Motor neuron (in vitro differentiated cells): ENCODE measurements around the gene ASTN1. TPM values are rescaled to one million over a fixed set of nuclear protein-coding genes. Genes with fewer than 3 reads are reported as not detected.

ENCODE experiments used
- ATAC-seq, 8 experiments: fragments of 200-7000 bp; cut with Tn5 transposase; replicated peaks in 6 of 8; 2 replicates each; pipeline ENCODE4 v1.8.0; 2021; ENCODE audit warnings: mild to moderate bottlenecking in 8 of 8, moderate library complexity in 8 of 8
- H3K27ac ChIP-seq, 2 donors: fragments of 250-450 bp; sonication (Bioruptor Pico); 2 replicates each; pipeline ENCODE4 v1.9.0; 2021; ENCODE audit warnings: antibody characterized with exemption in 2 of 2, mild to moderate bottlenecking in 2 of 2, moderate library complexity in 1 of 2
- H3K4me1 ChIP-seq, 2 donors: fragments of 250-450 bp; sonication (Bioruptor Pico); replicated peaks in 1 of 2; 2 replicates each; pipeline ENCODE4 v1.6.1; 2021; ENCODE audit warnings: antibody characterized with exemption in 2 of 2, mild to moderate bottlenecking in 2 of 2, moderate library complexity in 1 of 2
- H3K4me3 ChIP-seq, 5 donors: fragments of 250-450 bp; sonication (Bioruptor Pico); 2 replicates each; pipeline ENCODE4 v1.9.0; 2021; ENCODE audit warnings: antibody characterized with exemption in 5 of 5, mild to moderate bottlenecking in 5 of 5, moderate library complexity in 4 of 5
- whole genome bisulfite sequencing, 10 experiments: fragments of 450-650 bp; shearing (Covaris generic); methylation state at CpG; one replicate each; pipeline ENCODE4 v1.0.0; 2022; 5-methylcytosine and 5-hydroxymethylcytosine counted together
- in situ Hi-C, 9 experiments: fragments of 400-800 bp; cut with MboI; loops; one replicate each; pipeline ENCODE4 v1.15.0; 2021; ENCODE audit warnings: low sequenced_read_pairs in 9 of 9, low pct_unique_long_range_greater_than_20kb in 2 of 9; ENCODE audit not compliant: unreplicated experiment in 9 of 9
- total RNA-seq, 8 experiments: library from RNA; unstranded; fragments of 300-600 nt; gene quantifications; 2 replicates each; pipeline versions ENCODE4 v1.2.3 to v1.2.4, GENCODE V29; 2022

ASTN1 gene
- total RNA-seq, 8 experiments from 2014 or later = 0.10 to 89.1 (median 37.5) TPM

DNA sequence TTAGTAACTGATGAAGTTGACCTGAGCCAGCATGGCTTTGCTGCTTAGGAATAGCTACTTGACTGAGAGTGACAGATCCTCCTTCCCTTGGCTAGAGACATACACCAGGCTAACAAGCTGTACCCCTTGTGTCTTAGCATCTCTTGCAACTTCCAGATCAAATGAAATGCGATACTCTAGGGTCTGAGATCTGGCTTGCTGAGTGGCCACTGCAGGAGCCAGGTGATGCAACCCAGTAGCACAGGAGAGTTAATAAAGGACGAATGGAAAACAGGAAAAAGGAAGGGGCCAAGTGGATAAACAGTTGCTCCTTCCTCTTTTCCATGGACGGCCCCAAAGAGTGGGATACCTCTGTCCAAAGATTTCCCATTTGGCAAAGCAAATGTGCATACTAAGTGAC lies 38.2 kb downstream of the ASTN1 start:
- H3K4me1 ChIP-seq = peaks cover 0 to 7% of the 10 kb centered on the region in 2 donors
- ATAC-seq = no peak
- WGBS, 10 experiments = 0 to 96% (median 70%) methylated on average over 1 to 3 of the region's 3 CpGs
- H3K27ac ChIP-seq = no peak overlapping the region
- in situ Hi-C loops = no loop called here
- no peak overlapping the region for H3K4me3 ChIP-seq

DNA sequence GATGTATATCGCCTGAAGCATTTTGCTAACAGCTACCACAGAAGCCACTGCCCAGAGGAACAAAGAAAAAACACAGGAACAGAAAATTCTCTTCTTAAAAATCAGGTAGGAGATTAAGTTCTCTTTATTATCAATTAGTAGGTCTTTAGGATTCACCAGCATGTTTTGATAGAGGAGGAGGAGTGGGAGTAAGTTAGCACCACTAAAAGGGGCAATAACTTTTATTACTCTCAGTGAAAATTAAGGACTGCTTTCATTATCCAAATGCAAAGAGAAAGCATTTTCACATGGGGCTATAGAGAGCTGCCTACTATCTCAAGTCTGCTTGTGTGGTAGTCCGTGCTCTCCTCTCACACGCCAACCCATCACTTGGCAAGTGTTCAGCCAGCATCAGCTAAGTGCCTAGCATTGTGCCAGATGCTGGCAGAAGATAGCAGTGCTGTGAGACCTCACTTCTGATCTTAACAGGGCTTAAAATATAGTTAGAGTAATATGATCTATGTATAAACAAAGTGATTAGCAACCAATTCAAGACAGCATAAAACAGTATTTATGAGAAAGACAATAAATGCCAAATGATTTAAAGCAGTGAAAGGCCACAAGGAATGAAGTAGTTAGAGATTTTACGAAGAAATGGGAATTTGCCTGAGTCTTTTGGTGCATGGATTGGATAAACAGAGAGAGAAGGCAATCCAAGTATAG lies 39.8 kb downstream of the ASTN1 start:
- Histone ChIP-seq H3K4me1 (peaks cover under 1 to 8% of the 10 kb centered on the region in 2 donors), H3K4me3 (no peak overlapping the region), H3K27ac (no peak overlapping the region)
- 0 to 100% (median 83%) methylated on average over 2 to 4 of the region's 4 CpGs for WGBS, 10 experiments
- in situ Hi-C loops = no loop called here
- ATAC-seq = no peak

DNA sequence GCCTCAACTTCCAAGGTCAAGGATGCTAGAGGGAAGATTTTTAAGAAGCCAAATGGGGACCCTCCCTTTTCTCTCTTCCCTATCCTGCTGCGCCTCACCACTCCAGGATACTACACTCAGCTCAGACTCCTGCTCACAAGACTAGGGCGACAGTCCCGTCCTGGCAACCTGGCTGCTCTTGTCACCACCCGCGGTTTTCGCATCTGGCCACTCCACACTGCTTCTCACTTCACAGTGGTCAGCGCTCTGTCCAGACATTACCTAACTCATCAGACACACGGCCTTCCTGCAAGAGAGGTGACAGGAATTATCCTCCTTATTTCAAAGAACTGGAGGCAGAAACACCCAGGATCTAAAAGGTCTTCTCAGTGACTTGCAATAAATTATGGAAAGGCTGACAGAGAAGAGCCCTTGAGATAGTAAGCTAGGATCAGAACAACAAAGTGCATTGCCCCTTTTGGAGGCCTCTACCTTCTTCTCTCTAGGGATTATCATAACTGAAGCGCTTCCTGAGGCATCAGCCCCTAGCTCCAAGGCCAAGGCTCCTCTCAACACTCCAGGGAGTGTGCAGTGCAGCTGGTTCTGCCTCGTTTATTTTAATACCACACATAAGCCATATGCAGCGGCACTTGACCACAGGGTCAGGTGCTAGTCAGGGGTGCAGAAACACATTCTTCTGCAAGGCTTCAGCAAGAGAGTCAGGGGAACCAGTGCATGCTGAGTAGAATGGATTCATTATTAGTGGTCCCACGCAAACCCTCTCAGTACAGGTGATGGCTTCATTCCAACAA lies 41.9 kb downstream of the ASTN1 start:
- Histone ChIP-seq H3K4me1 (peaks cover 7 to 13% of the 10 kb centered on the region in 2 donors), H3K4me3 (no peak overlapping the region), H3K27ac (no peak overlapping the region)
- WGBS, 10 experiments = 19 to 100% (median 86%) methylated on average over 3 to 11 of the region's 12 CpGs; no CpG with 5 or more reads in 1 of the 10 experiments
- peak in 4 of 8 experiments; percentile 32 to 68 (median 50) for ATAC-seq
- in situ Hi-C loops = no loop called here

DNA sequence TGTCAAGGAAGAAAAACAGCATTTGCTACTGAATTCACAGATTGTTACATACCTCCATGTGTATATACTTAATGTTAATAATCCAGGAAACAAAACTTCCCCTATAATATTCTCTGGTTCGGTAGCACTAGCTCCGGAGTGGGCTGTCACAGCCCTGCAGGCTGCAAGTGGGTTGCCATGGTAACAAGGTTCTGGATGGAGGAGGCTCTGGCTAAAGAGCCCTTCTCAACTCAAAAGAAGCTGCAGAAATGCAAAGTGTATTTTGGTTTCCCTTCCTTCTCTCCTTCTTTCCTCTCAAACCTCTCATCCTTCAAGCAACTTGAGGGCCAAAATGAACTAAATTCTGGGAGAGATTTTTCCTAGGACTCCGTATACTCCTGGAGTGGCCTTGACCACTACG lies 45.2 kb downstream of the ASTN1 start:
- H3K4me1 ChIP-seq = peaks cover 9 to 13% of the 10 kb centered on the region in 2 donors
- no peak overlapping the region for H3K4me3 ChIP-seq
- ATAC-seq = peak in 5 of 8 experiments; percentile 52 to 84 (median 76)
- 6 to 75% (median 46%) methylated on average over 2 to 4 of the region's 4 CpGs; no CpG with 5 or more reads in 2 of the 10 experiments for WGBS, 10 experiments
- in situ Hi-C loops = no loop called here
- no peak overlapping the region for H3K27ac ChIP-seq

DNA sequence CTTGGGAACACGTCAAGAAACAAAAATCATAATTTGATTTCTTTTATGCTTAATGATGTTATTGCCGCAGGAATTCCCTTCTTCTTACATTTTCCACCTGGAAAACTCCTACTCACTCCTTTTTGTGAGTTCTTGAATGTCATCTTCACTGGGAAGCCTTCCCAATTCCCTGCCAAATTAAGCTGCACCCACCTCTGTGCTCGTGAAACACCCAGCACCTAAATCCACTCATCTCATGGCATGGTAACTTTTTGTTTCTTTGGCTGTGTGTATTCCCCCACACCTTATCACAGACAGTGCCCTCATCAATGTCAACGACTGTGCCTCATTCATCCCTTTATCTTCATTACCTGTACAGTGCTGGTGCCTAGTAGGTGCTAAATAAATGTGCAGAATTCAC lies 45.6 kb downstream of the ASTN1 start:
- Histone ChIP-seq H3K4me1 (peaks cover 9 to 13% of the 10 kb centered on the region in 2 donors), H3K27ac (no peak overlapping the region), H3K4me3 (no peak overlapping the region)
- ATAC-seq = peak in 1 of 8 experiments; percentile 14
- WGBS, 10 experiments = 0 to 100% (median 80%) methylated on average over 2 to 4 of the region's 4 CpGs; no CpG with 5 or more reads in 2 of the 10 experiments
- in situ Hi-C loops = no loop called here

DNA sequence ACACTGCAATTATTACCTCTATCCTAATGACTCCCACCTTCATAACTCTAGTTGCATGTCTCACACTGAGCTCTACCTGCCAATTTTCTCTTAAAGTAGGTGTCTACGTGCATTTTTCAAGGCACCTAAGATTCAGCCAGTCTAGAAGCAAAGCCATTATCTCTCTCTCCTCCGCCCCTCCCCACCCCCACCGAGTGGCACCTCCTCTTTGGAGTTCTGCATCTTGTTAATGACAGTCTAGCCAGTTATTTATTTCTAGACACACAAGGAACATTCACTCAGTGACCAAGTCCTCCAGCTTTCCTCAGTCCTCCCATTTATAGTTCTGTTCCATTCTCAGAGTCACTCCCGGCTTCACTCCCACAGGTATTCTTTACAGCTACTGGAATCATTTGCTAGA lies 47.6 kb downstream of the ASTN1 start:
- WGBS, 10 experiments = 8 to 100% (median 100%) methylated on average over 1 to 3 of the region's 4 CpGs; no CpG with 5 or more reads in 1 of the 10 experiments
- H3K4me3 ChIP-seq = no peak overlapping the region
- in situ Hi-C loops = no loop called here
- no peak overlapping the region for H3K27ac ChIP-seq
- no peak for ATAC-seq
- H3K4me1 ChIP-seq = peaks cover 6 to 9% of the 10 kb centered on the region in 2 donors

DNA sequence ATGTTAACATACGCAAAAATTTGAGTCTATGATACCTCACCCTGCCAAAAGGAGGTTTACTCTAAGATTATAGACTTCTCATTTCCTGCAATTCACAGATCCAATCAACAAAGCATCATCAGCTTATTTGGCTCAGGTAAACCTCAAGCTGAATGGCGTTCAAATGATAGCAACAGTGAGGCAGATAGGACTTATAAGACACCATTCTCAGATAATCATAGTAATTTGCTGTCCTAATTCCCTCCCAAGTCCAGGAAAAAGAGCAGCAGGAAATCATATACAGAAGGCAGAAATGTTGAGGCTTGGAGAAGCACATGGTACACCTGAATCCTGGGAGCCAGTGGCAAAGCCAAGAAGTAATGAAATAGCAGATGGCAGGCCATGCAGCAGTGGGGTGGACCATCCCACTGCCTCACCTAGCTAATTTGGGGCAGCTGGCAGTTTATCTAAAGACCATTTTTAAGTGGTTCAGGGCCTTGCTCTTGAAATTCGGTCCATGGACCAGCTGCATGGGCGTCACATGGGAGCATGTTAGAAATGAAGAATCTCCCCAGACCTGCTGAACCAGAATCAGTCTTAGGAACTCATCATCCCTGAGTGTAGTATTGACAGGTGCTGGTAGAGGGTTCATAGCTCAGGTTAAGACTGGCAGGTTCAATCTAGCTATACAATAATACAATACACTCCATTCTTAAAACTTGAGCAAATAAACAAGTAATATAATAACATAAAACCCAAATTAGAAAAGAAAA lies 57.7 kb downstream of the ASTN1 start:
- Histone ChIP-seq H3K4me3 (no peak overlapping the region), H3K27ac (no peak overlapping the region), H3K4me1 (peaks cover 9 to 14% of the 10 kb centered on the region in 2 donors)
- in situ Hi-C loops = no loop called here
- 19 to 100% (median 93%) methylated on average over 1 to 4 of the region's 4 CpGs; no CpG with 5 or more reads in 1 of the 10 experiments for WGBS, 10 experiments
- no peak for ATAC-seq

DNA sequence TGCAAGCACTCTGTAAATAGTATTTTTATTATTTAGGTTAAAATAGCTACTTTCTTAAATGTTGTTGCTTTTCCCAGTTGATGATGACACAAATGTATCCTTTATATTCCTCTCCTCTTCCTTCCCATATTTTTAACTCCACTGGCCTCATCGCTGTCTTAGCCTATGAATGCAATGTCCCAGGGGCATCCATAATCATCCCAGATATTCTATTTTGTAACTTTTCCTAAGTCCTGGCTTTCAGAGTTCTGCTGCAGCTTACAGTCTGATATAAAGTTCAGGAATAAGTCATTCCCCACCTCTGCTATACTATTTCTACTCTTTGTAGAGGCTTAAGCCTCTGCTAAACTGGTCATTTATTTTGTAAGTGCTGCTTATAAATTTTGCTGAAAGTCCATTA lies 58.3 kb downstream of the ASTN1 start:
- H3K27ac ChIP-seq = no peak overlapping the region
- no peak for ATAC-seq
- peaks cover 9 to 14% of the 10 kb centered on the region in 2 donors for H3K4me1 ChIP-seq
- in situ Hi-C loops = no loop called here
- no peak overlapping the region for H3K4me3 ChIP-seq
- WGBS, 10 experiments = 14 to 100% (median 73%) methylated on average over 1 of the region's 1 CpG; no CpG with 5 or more reads in 2 of the 10 experiments

DNA sequence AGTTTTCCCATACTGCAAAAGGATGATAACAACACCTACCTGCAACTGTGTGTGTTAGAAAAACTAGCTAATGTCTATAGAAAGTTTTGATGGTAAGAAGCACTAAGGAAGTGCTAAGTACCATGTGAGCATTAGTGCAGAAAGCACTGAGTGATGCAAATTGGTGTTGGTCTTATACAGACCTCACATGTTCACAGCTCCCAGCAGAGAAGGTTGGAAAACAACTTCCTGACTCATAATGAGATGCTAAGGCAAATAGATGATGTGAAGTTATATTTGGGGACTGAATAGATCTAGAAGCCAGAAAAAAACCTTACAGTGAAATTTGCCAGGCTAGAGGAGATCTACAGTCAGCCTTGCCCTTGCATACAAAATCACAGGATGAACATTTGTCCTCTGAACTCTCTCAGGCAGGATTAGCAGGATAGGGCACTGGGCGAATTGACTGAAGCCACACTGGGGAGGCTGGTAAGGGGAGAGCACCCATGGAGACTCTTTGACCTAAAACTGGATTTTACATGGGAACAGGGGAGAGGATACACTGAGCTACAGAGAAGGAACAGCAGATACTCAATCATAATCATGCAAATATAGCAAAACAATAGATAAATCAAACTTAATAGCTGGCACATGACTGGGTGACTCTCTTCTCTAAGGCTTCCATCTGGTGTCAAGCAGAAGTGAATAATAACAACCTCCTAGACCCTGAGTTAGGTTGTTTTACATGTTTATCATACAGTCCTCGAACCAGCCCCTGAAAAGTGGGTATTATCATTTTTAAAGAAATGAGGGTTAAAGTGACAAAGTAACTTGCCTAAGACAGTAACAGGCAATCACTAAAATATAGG lies 61.3 kb downstream of the ASTN1 start:
- in situ Hi-C loops = no loop called here
- WGBS, 10 experiments = 0 to 100% (median 75%) methylated on average over 1 to 2 of the region's 2 CpGs; no CpG with 5 or more reads in 1 of the 10 experiments
- ATAC-seq = peak in 5 of 8 experiments; percentile 64 to 84 (median 77)
- Histone ChIP-seq H3K4me1 (peaks cover 9 to 26% of the 10 kb centered on the region in 2 donors), H3K27ac (no peak overlapping the region), H3K4me3 (no peak overlapping the region)

DNA sequence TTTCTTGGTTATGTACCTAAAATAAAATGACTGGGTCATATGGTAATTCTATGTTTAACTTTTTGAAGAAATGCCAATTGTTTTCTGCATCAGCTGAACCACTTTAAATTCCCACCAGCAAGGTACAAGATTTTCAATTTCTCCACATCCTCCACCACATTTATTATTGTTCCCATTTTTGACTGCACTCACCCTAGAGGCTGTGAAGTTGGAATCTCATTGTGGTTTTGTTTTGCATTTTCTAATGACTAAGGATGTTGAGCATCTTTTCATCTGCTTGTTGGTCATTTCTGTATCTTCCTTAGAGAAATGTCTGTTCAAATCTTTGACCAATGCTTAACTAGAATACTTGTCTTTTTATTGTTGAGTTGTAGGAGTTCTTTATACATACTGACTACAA lies 72.5 kb downstream of the ASTN1 start:
- in situ Hi-C loops = no loop called here
- peaks cover 15 to 20% of the 10 kb centered on the region in 2 donors for H3K4me1 ChIP-seq
- H3K27ac ChIP-seq = no peak overlapping the region
- no peak for ATAC-seq
- no peak overlapping the region for H3K4me3 ChIP-seq

DNA sequence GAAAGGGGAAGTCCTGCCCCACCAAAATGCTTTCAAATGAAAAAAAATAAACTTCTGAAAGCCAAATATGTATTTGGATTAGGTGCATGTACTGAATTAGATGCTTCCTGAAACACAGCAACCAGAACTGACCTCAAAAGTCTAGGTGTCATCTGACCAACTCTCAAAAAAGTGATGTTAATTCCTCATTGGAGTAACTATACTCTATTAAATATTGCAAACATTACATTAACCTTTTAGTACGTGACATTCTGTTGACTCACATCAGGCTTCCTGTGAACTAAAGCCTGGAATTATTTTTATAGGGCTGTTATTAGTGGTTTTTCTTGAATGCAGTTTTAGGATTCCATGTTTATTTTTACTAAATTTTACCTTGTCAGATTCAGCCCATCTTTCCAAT lies 73.5 kb downstream of the ASTN1 start:
- ATAC-seq = no peak
- no peak overlapping the region for H3K27ac ChIP-seq
- peaks cover 16 to 20% of the 10 kb centered on the region in 2 donors for H3K4me1 ChIP-seq
- in situ Hi-C loops = no loop called here
- WGBS, 10 experiments = 0 to 100% (median 52%) methylated on average over 1 of the region's 1 CpG; no CpG with 5 or more reads in 2 of the 10 experiments
- H3K4me3 ChIP-seq = no peak overlapping the region

DNA sequence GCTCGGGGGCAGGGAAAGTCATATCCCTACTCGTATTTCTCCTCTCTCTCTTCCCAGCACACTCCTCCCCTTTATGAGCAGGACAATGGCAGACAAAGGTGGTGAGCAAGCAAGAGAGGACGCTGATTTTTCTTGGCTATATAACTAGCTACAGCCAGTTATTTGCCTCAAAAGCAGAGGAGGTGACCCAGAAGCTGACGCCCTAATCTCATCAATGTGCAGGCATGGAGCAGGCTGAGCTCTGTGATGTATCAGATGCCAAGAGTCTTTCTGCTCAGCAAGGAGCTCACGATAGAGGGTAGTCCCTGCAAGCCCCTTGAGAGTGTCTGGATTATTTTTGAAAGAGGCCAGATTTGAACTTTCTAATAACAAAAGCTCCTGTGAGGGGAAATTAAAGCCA lies 75.5 kb downstream of the ASTN1 start:
- ATAC-seq = peak in 5 of 8 experiments; percentile 93 to 99 (median 97)
- Histone ChIP-seq H3K4me3 (no peak overlapping the region), H3K27ac (peak overlapping the region in 1 of 2 donors; percentile 8), H3K4me1 (peaks cover 16 to 20% of the 10 kb centered on the region in 2 donors)
- in situ Hi-C loops = no loop called here
- 27 to 76% (median 48%) methylated on average over 2 to 5 of the region's 5 CpGs for WGBS, 10 experiments
